Gastroesophageal sphincter (tissue), 4 donors: ENCODE data around the gene PRR20G. TPM values are rescaled to one million over a fixed set of nuclear protein-coding genes. Genes with fewer than 3 reads are reported as not detected.
"Not testable (repeated sequence)": the region's sequence is repeated elsewhere in the genome, so short reads cannot be mapped to it uniquely, and the experiment has no call there.

Experiments
- ATAC-seq: fragments of 150-250 bp; one replicate; pipeline ENCODE4 v1.9.1; 2016; ENCODE audit warnings: mild to moderate bottlenecking, moderate library complexity
- H3K27ac ChIP-seq, 4 donors: fragments of 200-600 bp; sonication (generic) in 3 of 4; 1 replicate in 3 of 4; 2 replicates in 1 of 4; pipeline ENCODE4 v1.5.1; 2016 to 2019
- H3K27me3 ChIP-seq: fragments of 200-600 bp; sonication (generic); one replicate; pipeline ENCODE4 v1.5.1; 2019
- H3K36me3 ChIP-seq, 2 donors: fragments of 200-600 bp; sonication (generic); one replicate each; pipeline ENCODE4 v1.5.1; 2019; ENCODE audit warnings: control low read depth in 1 of 2
- H3K4me1 ChIP-seq, 3 donors: fragments of 200-600 bp; sonication (generic); 1 replicate in 2 of 3; 2 replicates in 1 of 3; pipeline ENCODE4 v1.5.1; 2016 to 2019; ENCODE audit warnings: control low read depth in 2 of 3
- H3K4me3 ChIP-seq, 2 donors: fragments of 200-600 bp; sonication (generic); one replicate each; pipeline ENCODE4 v1.5.1; 2019; ENCODE audit warnings: mild to moderate bottlenecking in 1 of 2, moderate library complexity in 1 of 2
- H3K9me3 ChIP-seq, 3 donors: fragments of 200-600 bp; sonication (generic); one replicate each; pipeline ENCODE4 v1.5.1; 2017 to 2019; ENCODE audit warnings: control low read depth in 2 of 3
- EP300 ChIP-seq: sonication (generic); formaldehyde crosslinking; IDR thresholded peaks from one replicate; pipeline ENCODE4 v1.6.1; 2017; ENCODE audit warnings: antibody characterized with exemption, mild to moderate bottlenecking
- POLR2A ChIP-seq, 2 donors: fragments of 450-650 bp; IDR thresholded peaks; one replicate each; pipeline ENCODE4 v1.6.1; 2017; ENCODE audit warnings: antibody characterized with exemption in 2 of 2, mild to moderate bottlenecking in 2 of 2, moderate library complexity in 1 of 2
- POLR2AphosphoS5 ChIP-seq: sonication (generic); formaldehyde crosslinking; IDR thresholded peaks from one replicate; pipeline ENCODE4 v1.6.1; 2017; ENCODE audit warnings: antibody characterized with exemption
- WGBS, 2 donors: methylation state at CpG; one replicate each; pipeline ENCODE4 v1.1.5; 2018; ENCODE audit warnings: low coverage in 1 of 2; 5-methylcytosine and 5-hydroxymethylcytosine counted together
- total RNA-seq, 4 donors: library from RNA; depleted of rRNA; stranded (reverse); fragments of >200 nt; gene quantifications; one replicate each; pipeline ENCODE4 v1.1.0, GENCODE V29; 2016
- TF ChIP-seq, protein P1 (sequence below), 4 experiments: fragments of 200-600 bp in 2 of 4; fragments of 450-650 bp in 2 of 4; sonication (generic) in 1 of 4; IDR thresholded peaks; one replicate each; pipeline ENCODE4 v1.5.1; 2017 to 2019; ENCODE audit warnings: antibody characterized with exemption in 4 of 4, mild to moderate bottlenecking in 2 of 4, moderate library complexity in 2 of 4

PRR20G gene
- total RNA-seq, 4 donors from 2014 or later, result not detected

- H3K4me3 ChIP-seq, result no peak overlapping the region
- ATAC-seq, result peak; percentile 76
- no peaks in the 10 kb centered on the region for H3K9me3 ChIP-seq
- H3K36me3 ChIP-seq, result no peaks in the 10 kb centered on the region
- H3K27me3 ChIP-seq, result peaks cover 32% of the 10 kb centered on the region
- H3K27ac ChIP-seq, result no peak overlapping the region
- 71 to 82% methylated on average over 2 to 6 of the region's 6 CpGs for WGBS, 2 donors
- H3K4me1 ChIP-seq, result no peaks in the 10 kb centered on the region
- TF ChIP-seq, protein P1, sequence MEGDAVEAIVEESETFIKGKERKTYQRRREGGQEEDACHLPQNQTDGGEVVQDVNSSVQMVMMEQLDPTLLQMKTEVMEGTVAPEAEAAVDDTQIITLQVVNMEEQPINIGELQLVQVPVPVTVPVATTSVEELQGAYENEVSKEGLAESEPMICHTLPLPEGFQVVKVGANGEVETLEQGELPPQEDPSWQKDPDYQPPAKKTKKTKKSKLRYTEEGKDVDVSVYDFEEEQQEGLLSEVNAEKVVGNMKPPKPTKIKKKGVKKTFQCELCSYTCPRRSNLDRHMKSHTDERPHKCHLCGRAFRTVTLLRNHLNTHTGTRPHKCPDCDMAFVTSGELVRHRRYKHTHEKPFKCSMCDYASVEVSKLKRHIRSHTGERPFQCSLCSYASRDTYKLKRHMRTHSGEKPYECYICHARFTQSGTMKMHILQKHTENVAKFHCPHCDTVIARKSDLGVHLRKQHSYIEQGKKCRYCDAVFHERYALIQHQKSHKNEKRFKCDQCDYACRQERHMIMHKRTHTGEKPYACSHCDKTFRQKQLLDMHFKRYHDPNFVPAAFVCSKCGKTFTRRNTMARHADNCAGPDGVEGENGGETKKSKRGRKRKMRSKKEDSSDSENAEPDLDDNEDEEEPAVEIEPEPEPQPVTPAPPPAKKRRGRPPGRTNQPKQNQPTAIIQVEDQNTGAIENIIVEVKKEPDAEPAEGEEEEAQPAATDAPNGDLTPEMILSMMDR (IDR thresholded peaks at IDR 0.05), result no peak
- TF ChIP-seq POLR2A (IDR thresholded peaks at IDR 0.05), result no peak
- no peak for TF ChIP-seq EP300
- TF ChIP-seq POLR2AphosphoS5, result no peak
These were observed 11.4 kb upstream of the PRR20G start for GRCh38 chr3:127299276-127299675.

- no peak for TF ChIP-seq POLR2AphosphoS5
- Histone ChIP-seq H3K4me1 (no peaks in the 10 kb centered on the region), H3K36me3 (no peaks in the 10 kb centered on the region), H3K9me3 (no peaks in the 10 kb centered on the region), H3K4me3 (no peak overlapping the region), H3K27me3 (peaks cover 40% of the 10 kb centered on the region), H3K27ac (no peak overlapping the region)
- WGBS, 2 donors, result 65 to 66% methylated on average over 5 of the region's 5 CpGs
- no peak for ATAC-seq
These were observed 9.1 kb upstream of the PRR20G start for GRCh38 chr3:127296959-127297358.

- H3K27me3 ChIP-seq, result peaks cover 39% of the 10 kb centered on the region
- H3K9me3 ChIP-seq, result no peaks in the 10 kb centered on the region
- WGBS, 2 donors, result 56 to 82% methylated on average over 3 of the region's 3 CpGs
- H3K4me1 ChIP-seq, result no peaks in the 10 kb centered on the region
- no peak for ATAC-seq
- TF ChIP-seq, protein P1 (IDR thresholded peaks at IDR 0.05), result no peak
- TF ChIP-seq POLR2AphosphoS5 (no peak), EP300 (no peak), POLR2A (IDR thresholded peaks at IDR 0.05) (no peak)
- H3K36me3 ChIP-seq, result no peaks in the 10 kb centered on the region
- H3K27ac ChIP-seq, result no peak overlapping the region
- no peak overlapping the region for H3K4me3 ChIP-seq
These were observed 8.3 kb upstream of the PRR20G start for GRCh38 chr3:127296166-127296565.

- WGBS, 2 donors, result no CpG with 5 or more reads among the region's 16 CpGs
- ATAC-seq, H3K36me3 ChIP-seq, H3K4me1 ChIP-seq, H3K27ac ChIP-seq, H3K4me3 ChIP-seq, H3K9me3 ChIP-seq: not testable (repeated sequence)
- peaks cover 23% of the 10 kb centered on the region for H3K27me3 ChIP-seq
These were observed 5.8 kb upstream of the PRR20G start for GRCh38 chr3:127293650-127294049.

- no peaks in the 10 kb centered on the region for H3K4me1 ChIP-seq
- no peak for ATAC-seq
- no peak for TF ChIP-seq EP300
- no peak for TF ChIP-seq POLR2A (IDR thresholded peaks at IDR 0.05)
- TF ChIP-seq, protein P1 (IDR thresholded peaks at IDR 0.05), result no peak
- no peak for TF ChIP-seq POLR2AphosphoS5
- H3K9me3 ChIP-seq, result no peaks in the 10 kb centered on the region
- peaks cover 17% of the 10 kb centered on the region for H3K27me3 ChIP-seq
- H3K36me3 ChIP-seq, result no peaks in the 10 kb centered on the region
- no peak overlapping the region for H3K27ac ChIP-seq
- no peak overlapping the region for H3K4me3 ChIP-seq
These were observed 3.8 kb upstream of the PRR20G start for GRCh38 chr3:127291611-127292010.

DNA sequence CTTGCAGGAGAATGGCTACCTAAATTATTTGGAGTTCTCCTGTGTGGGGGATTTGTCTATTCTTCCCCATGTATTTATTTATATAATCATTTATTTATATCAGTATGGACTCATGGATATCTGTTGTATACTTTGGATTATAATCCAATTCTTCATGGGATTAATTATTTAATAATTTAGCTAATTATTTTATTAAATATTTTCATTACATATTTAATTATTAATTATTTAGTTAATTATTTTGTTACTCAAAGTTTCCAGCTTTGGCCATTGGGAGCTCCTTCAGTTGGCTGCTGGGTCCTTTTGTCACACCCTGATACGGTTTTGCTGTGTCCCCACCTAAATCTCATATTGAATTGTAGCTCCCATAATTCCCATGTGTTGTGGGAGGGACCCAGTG is 3.3 kb upstream of the PRR20G start:
- 87 to 93% methylated on average over 1 of the region's 1 CpG for WGBS, 2 donors
- ATAC-seq, result no peak
- no peaks in the 10 kb centered on the region for H3K9me3 ChIP-seq
- H3K27ac ChIP-seq, result no peak overlapping the region
- no peaks in the 10 kb centered on the region for H3K4me1 ChIP-seq
- no peak overlapping the region for H3K4me3 ChIP-seq
- no peaks in the 10 kb centered on the region for H3K36me3 ChIP-seq
- H3K27me3 ChIP-seq, result peaks cover 14% of the 10 kb centered on the region
- TF ChIP-seq POLR2AphosphoS5 (no peak), EP300 (no peak), POLR2A (IDR thresholded peaks at IDR 0.05) (no peak)
- TF ChIP-seq, protein P1 (IDR thresholded peaks at IDR 0.05), result no peak
